NCI-H524 treated with DMSO at 0.1 percent for 48 hours (cell line): ENCODE data around the gene TMEM45B.
"Not testable (repeated sequence)": the region's sequence is repeated elsewhere in the genome, so short reads cannot be mapped to it uniquely, and the experiment has no call there.

Experiments
- DNase-seq: peaks from one replicate; lab custom pipeline; 2025; lab: John Stamatoyannopoulos, UW

Gene TMEM45B

DNA sequence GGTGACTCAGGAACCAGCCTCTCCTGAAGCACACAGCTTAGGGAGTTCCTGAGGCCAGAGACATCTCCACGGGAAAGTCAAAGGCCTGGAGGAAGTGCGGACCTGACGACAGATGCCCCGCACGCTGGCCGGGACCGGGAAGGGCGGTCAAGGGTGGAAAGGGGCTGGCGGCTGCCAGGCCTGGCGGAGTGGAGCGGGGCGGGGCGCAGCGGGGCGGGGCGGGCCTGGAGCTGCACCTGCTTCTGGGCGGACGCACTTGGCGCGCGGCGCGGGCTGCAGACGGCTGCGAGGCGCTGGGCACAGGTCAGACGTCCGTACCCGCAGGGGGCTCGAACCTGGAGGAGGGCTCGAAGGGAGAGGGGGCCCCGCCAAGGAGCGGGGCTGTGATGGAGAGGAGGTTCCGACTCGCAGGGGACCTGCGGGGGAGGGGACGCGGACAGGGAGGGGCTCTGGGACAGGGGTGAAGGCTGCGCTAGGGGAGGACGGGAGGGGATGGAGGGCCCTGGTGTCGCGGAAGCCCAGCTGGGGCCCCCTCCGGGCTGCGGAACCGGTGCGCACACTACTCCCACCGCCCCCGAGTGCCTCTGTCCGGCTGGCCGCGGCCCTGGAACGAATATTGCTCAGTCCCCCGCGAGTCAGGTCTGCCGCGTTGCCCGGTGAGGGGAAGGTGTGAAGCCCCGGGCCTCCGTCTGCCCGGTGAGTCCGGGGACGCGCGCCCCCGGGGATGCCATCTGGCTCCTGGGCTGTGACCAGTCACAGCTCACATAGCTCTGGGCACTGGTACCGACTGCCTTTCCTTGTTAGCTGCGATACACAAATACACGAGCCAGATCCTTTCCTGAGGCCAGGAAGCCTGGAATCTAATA lies at the start of gene TMEM45B:
Gene TMEM45B, plus strand, starts transcription at position 253 of the 866 bp plus-strand sequence. CDS start 36,635 bp downstream, outside the sequence.
- DNase-seq, result no peak

DNA sequence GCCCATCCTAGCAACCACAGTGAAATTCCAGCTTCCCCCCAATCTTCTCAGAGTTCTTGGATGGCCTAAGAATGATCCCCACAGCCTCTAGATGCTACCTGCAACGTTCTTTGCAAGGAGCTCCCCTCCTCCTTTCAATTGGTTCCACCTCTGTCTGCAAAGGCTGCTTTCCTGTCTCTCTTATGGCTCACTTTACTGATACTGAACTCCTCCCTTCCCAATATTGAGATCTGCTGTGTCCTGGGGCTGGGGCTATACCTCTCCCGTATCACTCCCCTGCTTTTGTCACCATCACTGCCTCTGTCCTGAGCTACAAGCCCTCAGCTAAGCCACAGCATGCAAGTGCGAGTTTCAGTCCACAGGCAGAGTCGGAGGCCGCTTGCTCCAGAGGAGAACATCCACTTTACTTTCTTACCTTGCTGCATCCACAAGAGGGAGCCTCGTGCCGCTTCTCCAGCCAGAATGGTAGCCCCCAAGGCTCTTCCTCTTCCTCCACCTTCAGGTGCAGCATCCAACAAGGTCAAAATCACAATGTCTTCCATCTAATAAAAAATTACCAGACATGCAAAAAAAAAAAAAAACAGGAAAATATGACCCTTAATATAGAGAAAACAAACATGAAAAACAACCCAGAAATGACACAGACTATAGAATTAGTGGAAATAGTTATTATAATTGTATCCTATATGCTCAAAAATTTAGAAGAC lies 48.6 kb upstream of the TMEM45B start:
- DNase-seq, result no peak

DNA sequence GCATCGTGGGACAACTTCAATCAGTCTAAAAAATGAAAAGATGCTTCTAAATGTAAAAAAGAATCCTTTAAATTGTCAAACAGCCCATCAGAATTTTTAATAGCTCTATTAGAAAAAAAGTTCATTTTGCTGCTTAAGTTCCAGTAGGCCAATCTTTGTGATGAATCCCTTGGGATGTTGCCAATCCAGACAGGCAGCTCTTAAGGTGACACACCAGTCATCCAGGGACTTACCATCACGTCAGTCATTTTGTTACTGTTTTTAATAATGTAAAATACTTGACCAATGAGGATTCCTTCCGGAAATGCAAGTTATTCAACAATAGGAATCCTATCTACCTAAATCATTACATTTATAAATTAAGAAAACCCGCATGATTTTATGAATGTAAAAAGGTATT lies 47.8 kb upstream of the TMEM45B start:
- DNase-seq, result no peak

DNA sequence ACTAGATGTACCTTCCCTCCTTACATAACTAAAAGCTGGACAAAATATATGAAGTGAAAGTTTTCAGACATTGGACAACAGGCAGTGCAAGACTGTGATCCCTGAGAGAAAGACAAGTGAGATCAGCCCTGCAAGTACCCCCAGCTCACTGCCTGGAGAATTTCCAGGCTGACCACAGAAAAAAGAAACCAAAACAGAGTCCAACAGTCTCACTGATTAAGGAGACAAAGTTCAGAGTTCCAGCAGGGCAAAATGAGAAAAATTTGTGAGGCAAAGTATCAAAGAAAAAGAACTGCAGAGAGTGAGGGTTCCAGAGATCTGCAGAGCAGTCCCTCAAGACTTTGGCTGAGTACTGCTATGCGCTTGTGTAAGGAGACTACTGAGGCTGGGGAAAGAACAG lies 47.3 kb upstream of the TMEM45B start:
- DNase-seq, result no peak

DNA sequence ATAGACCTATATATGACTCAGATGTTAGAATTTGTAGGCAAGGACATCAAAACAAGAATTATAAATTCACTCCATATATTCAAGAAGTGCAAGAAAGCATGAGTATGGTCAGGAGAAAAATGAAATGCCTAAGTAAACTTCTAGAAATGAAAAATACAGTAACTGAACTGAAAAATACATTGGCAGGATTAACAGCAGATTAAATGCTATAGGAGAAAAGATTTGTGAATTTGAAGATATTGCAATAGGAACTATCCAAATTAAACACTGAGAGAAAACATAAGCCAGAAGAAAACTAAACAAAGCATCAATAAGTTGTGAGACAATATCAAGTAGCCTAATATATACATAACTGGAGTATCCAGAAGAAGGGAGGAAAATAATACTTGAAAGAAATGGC lies 46.6 kb upstream of the TMEM45B start:
- no peak for DNase-seq

DNA sequence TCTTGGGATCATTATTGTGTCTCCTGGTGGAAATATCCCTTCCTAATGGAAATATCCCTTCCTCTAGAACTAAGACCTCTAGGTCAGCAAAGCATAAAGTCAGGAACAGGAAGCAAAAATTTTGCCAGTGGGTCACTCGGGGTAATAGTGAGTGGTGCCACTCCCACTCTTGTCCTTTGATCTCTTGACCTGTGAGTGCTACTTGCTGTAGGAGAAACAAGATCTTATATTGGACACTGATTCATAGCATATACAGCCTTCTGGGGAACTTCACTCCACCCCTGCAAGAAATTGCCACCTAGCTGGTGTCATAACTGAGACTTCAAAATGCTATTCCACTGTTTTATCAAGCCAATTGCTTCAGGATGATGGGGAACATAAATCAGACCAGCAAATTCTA lies 44.7 kb upstream of the TMEM45B start:
- DNase-seq, result no peak

DNA sequence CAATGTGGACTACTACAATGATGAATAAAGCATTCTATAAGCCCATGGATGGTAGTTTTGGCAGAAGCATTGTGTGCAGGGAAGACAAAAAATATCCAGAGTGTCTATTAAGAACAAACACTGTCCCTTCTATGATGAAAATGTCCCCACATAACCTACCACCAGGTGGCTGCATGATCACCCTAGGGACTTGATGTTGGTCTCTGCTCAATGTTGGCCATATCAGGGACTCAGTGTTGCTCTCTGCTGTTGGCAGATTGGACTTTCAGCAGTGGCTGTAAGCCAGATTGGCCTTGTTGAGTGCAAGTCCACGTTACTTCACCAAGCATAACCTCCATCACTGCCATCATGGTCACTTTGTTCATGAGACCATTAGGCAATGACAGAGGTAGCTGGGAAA lies 44.2 kb upstream of the TMEM45B start:
- not testable (repeated sequence) for DNase-seq

DNA sequence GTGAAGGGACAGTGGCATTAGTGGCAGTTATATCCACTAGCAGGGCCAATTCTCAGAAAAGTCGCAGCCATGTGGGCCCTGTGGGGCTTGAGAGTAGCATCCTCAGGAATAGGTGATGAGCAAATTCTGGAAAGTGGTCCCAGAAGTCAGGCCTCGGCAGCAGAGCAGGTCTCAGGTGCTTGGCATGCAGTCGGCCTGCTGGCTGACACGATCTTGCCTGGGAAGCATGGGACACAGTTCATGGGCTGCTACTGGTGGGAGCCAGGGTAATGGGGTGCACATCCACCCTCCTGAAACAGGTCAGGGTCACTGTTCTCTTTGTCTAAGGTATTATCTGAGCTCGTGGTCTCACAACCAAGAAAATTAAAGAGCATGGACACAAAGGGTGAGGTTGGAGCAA lies 36.8 kb upstream of the TMEM45B start:
- no peak for DNase-seq

DNA sequence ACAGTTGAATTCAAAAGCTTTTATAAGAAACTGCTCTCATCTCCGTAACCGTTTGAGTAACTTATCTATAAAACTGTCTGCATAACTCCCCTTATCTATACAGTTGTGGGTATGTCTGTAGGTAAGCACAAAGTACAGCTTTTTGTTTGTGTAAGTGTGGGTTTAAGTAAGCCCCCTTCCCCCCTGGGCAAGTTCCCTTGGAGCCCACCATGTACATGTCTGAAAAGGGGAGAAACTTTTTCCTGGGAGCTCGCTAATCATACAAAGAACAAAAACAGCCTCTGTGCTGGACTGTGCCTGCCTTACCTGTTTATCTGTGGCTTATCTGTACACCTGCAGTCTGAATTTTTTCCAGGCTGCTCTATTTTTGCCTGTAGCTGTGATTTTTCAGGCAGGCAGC lies 36.3 kb upstream of the TMEM45B start:
- no peak for DNase-seq

DNA sequence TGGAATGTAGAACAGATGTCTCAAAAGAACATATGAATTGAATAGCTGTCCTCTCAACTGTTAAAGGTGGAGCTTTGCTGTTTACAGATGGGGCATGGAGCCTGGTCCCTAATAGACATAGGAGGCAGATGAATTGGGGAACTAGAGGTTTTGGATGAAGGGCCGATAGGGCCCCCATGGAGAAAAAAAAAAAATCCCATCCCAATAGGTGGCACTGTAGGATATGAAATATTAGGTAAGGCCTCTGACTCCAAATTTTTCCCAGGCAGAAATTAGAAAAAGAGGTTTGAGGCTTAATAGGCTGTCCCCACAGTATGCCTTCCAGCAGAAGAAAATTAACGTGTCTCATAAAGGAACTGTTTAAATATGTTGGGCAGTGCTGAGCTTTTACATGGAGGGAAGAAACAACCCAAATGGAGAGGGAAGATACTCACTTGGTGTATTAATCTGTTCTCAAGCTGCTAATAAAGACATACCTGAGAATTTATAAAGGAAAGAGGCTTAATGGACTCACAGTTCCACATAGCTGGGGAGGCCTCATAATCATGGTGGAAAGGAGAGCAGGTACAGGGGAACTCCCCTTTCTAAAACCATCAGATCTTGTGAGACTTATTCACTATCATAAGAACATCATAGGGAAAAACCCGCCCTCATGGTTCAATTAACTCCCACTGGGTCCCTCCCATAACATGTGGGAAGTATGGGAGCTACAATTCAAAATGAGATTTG lies 30.1 kb upstream of the TMEM45B start:
- no peak for DNase-seq

DNA sequence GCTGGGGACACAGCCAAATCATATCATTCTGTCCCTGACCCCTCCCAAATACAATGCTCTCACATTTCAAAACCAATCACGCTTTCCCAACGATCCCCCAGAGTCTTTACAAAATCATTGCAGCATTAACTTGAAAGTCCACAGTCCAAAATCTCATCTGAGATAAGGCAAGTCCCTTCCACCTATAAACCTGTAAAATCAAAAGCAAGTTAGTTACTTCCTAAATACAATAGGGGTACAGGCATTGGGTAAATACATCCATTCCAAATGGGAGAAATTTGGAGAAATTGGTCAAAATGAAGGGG lies 29.6 kb upstream of the TMEM45B start:
- not testable (repeated sequence) for DNase-seq

DNA sequence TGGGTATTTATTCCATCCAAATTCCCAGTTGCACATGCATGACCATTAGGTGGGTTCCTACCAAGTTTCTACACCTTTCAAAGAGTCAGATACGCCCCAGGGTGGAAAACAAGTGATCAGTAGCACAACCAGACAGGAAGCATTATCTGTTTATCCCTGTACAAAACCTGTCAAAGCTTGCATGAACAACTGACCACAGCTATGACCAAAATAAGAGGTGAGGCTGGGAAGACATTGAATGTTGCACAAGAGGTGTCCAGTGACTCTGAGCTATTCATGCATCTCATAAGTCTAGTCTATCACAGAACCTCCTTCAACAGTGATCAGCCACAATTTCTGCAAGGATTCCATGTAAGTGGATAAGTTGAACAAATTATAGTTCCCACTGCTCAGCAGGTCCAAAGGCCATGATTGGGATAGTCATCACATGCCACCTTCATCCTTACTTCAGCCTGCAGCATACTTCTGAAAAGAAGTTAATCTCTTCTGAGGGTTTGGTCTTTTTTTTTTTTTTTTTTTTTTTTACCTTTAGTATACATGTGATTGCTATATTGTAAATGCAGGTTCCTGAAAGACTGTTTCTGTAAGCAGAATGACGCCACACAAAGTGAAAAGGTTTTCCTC lies 28.0 kb upstream of the TMEM45B start:
- DNase-seq, result no peak

DNA sequence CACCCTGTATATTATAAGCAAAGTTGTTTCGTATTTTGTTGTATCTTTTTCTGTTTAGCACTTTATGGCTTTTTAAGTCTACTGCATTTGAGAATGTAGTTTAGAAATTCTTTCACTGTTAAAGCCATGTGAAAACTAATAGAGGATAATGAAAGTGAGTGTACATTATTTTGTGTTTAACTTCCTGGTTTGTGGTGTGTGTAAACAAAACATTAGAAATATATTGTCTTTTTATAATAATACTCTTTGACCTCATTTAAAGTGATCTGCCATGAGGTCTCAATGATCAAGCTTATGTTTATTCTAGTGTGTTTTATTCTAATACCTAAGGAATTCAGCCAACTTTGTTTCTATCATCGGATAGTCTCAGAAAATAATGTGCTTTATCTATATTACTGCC lies 27.4 kb upstream of the TMEM45B start:
- no peak for DNase-seq

DNA sequence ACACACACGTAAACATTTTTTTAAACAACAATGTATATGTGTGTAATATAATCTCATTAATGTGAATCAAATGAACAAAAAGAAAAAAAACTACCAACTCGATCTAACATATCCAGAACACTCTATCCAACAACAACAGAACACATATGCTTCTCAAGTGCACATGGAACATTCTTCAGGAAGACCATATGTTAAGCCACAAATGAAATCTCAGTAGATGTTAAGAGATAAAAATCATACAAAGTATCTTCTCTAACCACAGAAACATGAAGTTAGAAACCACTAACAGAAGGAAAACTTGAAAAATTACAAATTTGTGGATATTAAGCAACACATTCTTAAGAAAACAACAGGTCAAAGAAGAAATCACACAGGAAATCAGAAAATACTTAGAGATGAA lies 25.5 kb upstream of the TMEM45B start:
- DNase-seq, result no peak

DNA sequence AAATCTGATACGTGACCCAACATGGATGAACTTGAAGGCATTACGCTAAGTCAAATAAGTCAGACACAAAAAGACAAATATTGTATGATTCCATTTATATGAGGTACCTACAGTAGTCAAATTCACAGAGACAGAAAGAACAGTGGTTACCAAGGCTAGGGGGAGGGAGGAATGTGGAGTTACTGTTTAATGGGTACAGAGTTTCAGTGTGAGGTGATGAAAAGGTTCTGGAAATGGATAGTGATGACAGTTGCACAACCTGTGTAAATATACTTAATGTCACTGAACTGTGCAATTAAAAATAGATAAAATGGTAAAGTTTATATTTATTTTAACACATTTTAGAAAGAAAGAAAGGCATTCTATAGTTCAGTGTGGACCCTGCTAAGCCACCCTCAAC lies 24.1 kb upstream of the TMEM45B start:
- DNase-seq, result no peak

DNA sequence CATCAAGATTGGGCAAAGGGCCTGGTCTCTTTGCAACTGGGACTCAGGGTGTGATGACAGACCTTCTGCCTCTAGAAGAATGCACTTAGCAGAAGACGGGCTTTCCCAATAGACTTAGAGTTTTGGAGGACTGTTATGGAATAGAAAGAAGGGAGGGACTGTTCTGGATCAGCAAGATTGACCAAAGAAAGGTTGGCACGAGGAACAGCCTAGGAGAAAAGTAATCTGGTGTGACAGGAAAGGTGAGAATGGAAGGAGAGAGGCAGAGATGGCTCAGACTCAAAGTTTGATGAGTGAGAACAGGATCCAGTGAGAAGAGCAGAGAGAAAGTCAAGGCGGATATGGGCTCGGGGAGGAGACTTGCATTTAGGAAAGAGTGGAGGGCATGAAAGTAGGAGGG lies 23.0 kb upstream of the TMEM45B start:
- no peak for DNase-seq

DNA sequence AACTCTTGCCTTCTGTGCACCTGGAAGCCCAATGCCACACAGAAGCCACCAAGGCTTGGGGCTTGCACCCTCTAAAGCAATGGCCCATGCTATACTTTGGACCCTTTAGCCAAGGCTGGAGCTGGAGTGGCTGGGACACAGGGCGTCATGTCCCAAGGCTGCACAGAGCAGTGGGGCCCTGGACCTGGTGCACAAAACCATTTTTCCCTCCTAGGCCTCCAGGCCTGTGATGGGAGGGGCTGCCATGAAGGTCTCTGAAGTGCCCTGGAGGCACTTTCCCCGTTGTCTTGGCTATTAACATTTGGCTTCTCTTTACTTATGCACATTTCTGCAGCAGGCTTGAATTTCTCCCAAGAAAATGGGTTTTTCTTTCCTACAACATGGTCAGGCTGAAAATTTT lies 20.6 kb upstream of the TMEM45B start:
- no peak for DNase-seq

DNA sequence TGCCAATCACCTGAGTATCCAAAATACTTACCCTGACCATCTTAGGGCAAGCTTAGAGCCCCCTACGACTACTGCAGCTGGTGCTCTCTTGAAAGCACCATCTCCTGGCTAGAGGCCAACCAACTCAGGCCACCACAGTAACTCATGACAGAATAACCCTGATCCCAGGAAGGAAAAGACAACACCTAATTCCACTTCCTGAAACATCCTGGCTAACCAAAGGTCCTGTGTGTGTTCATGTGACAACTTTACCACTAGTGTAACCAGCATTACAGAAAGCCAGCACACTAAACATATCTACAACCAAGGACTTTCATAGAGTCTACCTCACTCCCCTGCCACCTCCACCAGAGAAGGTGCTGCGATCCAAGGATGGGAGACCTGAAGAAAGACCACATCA lies 17.4 kb upstream of the TMEM45B start:
- no peak for DNase-seq

DNA sequence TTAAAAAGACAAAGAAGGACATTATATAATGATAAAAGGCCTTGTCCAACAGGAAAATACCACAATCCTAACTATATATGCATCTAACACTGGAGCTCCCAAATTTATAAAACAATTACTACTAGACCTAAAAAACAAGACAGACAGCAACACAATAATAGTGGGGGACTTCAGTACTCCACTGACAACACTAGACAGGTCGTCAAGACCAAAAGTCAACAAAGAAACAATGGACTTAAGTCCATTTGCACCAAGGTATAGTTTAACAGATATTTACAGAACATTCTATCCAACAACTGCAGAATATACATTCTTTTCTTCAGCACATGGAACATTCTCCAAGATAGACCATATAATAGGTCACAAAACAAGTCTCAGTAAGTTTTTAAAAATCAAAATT lies 15.5 kb upstream of the TMEM45B start:
- not testable (repeated sequence) for DNase-seq

DNA sequence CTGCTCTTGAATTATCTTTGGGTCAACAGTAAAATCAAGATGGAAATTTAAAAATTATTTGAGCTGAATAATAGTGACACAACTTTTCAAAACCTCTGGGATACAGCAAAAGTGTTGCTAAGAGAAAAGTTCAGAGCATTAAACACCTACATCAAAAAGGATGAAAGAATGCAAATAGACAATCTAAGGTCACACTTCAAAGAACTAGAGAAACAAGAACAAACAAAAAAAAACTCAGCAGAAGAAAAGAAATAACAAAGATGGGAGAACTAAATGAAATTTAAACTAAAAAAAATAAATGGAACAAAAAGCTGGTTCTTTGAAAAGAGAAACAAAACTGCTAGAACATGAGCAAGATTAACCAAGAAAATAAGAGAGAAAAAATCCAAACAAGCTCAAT lies 15.0 kb upstream of the TMEM45B start:
- DNase-seq, result no peak

DNA sequence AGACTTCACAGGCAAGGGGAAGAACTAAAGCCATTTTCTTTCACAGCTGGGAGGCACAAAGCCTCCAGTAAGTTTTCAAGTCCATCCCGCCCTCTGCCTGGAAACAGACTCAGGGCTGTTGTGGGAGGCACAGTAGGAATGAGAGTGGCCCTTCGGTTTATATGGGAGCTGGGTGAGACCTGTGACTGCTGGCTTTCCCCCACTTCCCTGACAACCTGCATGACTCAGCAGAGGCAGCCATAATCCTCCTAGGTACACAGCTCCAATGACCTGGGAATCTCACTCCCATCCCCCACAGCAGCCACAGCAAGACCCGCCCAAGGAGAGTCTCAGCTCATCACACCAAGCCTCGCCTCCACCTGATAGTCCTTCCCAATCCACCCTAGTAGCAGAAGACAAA lies 12.1 kb upstream of the TMEM45B start:
- no peak for DNase-seq

DNA sequence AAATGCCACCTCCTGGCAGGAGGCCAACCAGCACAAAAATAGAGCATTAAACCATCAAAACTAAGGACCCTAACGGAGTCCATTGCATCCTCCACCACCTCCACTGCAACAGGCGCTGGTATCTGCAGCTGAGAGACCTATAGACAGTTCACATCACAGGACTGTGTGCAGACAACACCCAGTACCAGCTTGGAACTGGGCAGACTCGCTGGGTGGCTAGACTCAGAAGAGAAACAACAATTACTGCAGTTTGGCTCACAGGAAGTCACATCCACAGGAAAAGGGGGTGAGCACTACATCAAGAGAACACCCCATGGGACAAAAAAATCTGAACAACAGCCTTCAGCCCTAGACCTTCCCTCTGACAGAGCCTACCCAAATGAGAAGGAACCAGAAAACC lies 11.6 kb upstream of the TMEM45B start:
- DNase-seq, result no peak

DNA sequence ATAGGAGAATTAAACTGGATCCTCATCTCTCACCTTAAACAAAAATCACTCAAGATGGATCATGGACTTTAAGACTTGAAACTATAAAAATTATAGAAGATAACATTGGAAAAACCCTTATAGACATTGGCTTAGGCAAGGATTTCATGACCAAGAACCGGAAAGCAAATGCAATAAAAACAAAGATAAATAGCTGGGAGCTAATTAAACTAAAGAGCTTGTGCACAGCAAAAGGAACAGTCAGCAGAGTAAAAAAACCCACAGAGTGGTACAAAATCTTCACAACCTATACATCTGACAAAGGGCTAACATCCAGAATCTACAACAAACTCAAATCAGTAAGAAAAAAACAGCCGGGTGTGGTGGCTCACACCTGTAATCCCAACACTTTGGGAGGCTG lies 7.4 kb upstream of the TMEM45B start:
- DNase-seq, result not testable (repeated sequence)
